ENCODE results near the gene RPH3AL. TPM values are rescaled to one million over a fixed set of nuclear protein-coding genes. Genes with fewer than 3 reads are reported as not detected.
"Not testable (repeated sequence)": the region's sequence is repeated elsewhere in the genome, so short reads cannot be mapped to it uniquely, and the experiment has no call there.

The RPH3AL gene
- total and polyA plus RNA-seq, 3 donors from 2014 or later, result 4.4 to 13.5 (median 6.5) TPM

DNA sequence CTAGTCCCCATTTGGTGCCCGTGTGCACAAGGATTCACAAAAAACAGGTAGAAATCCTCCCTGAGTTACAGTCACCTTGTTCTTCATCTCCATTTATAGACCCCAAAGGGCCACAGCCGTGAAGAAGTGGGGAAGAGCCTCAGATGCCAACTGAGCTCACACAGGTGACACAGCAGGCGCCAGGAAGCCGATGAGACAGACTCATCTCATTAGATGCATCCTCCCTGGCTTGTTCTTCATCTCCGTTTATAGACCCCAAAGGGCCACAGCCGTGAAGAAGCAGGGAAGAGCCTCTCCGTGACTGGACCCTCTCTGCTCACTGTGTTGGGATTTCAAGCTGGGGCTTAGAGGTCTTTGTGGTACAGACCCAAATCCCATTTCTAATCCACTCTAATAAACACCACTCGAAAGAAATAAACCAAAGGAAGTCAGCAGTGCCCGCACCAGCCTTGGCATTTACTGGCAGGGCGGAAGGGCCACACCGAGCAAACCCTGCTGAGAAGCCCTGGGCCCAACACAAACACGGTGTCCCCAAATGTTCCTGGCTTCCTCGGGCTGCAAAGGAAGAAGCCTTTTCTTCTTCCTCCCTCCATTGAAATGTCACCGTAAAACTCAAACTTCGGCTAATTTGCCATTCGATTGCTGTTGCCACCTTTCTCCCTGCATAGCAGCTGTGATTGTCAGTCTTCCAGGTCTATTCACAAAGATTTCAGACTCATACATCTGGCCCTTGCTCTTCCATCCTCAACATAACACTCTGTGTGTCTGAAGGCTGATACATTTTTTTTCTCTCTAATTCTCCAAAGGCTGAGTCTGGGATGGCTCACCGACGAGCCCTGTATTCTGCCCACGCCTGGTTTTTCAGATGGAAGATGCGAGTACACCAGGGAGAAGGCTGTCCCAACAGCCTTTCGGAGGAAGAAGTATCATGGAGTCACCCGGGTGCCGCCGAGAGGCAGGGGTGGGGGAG is 126.2 kb downstream of the RPH3AL start:
- H3K27ac ChIP-seq, result no peak overlapping the region
- no peak overlapping the region for H3K4me3 ChIP-seq
- 89 to 92% methylated on average over 22 to 24 of the region's 24 CpGs for WGBS, 2 donors
- H3K4me1 ChIP-seq, result no peaks in the 10 kb centered on the region
- H3K27me3 ChIP-seq, result no peaks in the 10 kb centered on the region
- intact Hi-C loops (cut with DNase I; ENCODE audit: low total_unique reads), result no loop called here
- H3K9me3 ChIP-seq, result no peaks in the 10 kb centered on the region
- TF ChIP-seq POLR2A (IDR thresholded peaks at IDR 0.05), result no peak
- TF ChIP-seq, protein P1, sequence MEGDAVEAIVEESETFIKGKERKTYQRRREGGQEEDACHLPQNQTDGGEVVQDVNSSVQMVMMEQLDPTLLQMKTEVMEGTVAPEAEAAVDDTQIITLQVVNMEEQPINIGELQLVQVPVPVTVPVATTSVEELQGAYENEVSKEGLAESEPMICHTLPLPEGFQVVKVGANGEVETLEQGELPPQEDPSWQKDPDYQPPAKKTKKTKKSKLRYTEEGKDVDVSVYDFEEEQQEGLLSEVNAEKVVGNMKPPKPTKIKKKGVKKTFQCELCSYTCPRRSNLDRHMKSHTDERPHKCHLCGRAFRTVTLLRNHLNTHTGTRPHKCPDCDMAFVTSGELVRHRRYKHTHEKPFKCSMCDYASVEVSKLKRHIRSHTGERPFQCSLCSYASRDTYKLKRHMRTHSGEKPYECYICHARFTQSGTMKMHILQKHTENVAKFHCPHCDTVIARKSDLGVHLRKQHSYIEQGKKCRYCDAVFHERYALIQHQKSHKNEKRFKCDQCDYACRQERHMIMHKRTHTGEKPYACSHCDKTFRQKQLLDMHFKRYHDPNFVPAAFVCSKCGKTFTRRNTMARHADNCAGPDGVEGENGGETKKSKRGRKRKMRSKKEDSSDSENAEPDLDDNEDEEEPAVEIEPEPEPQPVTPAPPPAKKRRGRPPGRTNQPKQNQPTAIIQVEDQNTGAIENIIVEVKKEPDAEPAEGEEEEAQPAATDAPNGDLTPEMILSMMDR (IDR thresholded peaks at IDR 0.05), result no peak
- H3K36me3 ChIP-seq (ENCODE audit: low read depth, missing control alignments), result no peaks in the 10 kb centered on the region
- DNase-seq, result no peak

DNA sequence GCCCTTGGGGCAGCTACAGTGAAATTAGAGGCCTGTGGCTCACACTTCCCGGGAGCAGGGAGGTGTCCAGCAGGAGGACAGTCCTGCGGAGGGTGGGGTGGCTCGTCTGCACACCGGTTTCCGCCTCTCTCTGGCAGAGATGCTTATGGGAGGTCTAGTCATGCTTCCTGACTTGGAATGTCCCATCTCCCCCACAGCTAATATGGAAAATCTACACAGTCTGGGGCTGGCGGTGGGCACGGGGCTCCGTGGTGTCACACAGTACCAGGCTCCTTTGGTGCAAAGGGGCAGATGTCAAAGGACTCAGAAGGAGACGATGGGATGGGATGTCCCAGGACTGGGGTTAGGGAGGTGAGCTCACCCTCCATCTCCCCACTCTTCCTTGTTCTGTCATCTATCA is 127.1 kb downstream of the RPH3AL start:
- no peak for DNase-seq
- TF ChIP-seq POLR2A (IDR thresholded peaks at IDR 0.05), result no peak
- TF ChIP-seq, protein P1 (IDR thresholded peaks at IDR 0.05), result no peak
- no peaks in the 10 kb centered on the region for H3K36me3 ChIP-seq (ENCODE audit: low read depth, missing control alignments)
- H3K4me3 ChIP-seq, result no peak overlapping the region
- intact Hi-C loops (cut with DNase I; ENCODE audit: low total_unique reads), result no loop called here
- no peaks in the 10 kb centered on the region for H3K9me3 ChIP-seq
- WGBS, 2 donors, result 90 to 96% methylated on average over 9 of the region's 9 CpGs
- no peak overlapping the region for H3K27ac ChIP-seq
- H3K27me3 ChIP-seq, result no peaks in the 10 kb centered on the region
- H3K4me1 ChIP-seq, result no peaks in the 10 kb centered on the region

DNA sequence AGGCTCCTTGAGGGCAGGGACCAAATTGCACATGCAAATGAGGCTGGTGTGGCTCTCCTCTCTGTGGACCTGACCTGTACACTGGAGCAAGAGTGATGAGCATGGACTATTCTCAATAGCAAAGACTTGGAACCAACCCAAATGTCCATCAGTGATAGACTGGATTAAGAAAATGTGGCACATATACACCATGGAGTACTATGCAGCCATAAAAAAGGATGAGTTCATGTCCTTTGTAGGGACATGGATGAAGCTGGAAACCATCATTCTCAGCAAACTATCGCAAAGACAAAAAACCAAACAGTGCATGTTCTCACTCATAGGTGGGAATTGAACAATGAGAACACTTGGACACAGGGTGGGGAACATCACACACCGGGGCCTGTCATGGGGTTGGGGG is 128.0 kb downstream of the RPH3AL start:
- H3K27ac ChIP-seq; H3K36me3 ChIP-seq (ENCODE audit: low read depth, missing control alignments); DNase-seq; intact Hi-C loops (cut with DNase I; ENCODE audit: low total_unique reads); H3K9me3 ChIP-seq; H3K4me1 ChIP-seq; H3K27me3 ChIP-seq; H3K4me3 ChIP-seq: not testable (repeated sequence)
- WGBS, 2 donors, result 97 to 100% methylated on average over 2 of the region's 2 CpGs

DNA sequence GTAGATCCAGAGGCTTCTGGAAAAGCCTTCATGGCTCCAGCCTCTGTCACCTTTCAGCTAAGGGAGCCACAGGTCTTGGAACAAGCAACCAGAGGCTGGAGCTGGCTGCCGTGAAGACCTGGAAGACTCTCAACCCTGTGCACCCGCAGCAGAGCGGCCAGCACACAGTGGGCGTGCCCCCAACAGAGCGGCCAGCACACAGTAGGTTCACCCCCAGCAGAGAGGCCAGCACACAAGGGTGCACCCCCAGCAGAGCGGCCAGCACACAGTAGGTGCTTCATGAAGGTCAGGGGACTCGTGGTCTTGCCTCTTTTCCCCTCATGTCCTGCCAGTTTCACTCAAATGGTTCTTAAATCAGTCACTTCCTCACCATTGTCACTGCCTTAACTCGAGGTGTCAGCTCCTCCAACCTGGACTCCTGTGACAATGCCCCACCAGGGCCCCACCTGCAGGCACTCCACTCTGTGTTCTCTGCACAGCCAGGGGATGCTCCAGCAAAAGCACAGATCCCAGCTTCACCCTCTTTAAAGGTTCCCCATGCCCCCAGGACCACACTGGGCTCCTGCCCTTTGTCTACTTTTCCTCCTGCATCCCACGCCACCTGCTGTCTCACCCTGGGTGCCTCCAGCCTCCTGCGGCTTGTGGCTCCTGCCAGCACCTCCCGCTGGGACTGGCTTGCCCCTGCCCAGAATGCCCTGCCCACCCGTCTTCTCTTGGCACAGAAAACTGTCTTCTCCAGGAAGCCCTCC is 128.7 kb downstream of the RPH3AL start:
- H3K4me3 ChIP-seq, result no peak overlapping the region
- no peak for DNase-seq
- intact Hi-C loops (cut with DNase I; ENCODE audit: low total_unique reads), result no loop called here
- H3K27ac ChIP-seq, result no peak overlapping the region
- no peaks in the 10 kb centered on the region for H3K36me3 ChIP-seq (ENCODE audit: low read depth, missing control alignments)
- no peaks in the 10 kb centered on the region for H3K9me3 ChIP-seq
- 80 to 85% methylated on average over 9 to 12 of the region's 12 CpGs for WGBS, 2 donors
- no peaks in the 10 kb centered on the region for H3K4me1 ChIP-seq
- no peaks in the 10 kb centered on the region for H3K27me3 ChIP-seq
- no peak for TF ChIP-seq POLR2A (IDR thresholded peaks at IDR 0.05)
- TF ChIP-seq, protein P1 (IDR thresholded peaks at IDR 0.05), result no peak

DNA sequence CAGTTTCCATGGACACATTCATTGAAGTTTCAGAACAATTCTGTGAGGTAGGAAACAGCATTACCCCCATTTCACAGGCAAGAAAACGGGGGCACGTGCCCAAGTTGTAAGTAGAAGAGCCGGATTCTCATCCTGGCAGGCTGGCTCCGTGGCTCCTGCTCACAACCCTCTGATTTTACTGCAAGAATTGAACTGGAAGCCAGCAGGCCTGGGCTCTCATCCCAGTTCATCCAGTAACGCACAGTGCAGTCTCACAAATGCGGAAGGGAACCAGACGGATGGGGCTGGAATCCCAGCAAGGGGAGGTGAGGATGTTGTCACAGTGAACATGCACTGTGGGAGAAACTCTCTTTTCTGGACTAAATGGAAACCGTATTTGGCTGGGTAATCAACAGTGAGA is 130.4 kb downstream of the RPH3AL start:
- no peak overlapping the region for H3K4me3 ChIP-seq
- TF ChIP-seq, protein P1 (IDR thresholded peaks at IDR 0.05), result no peak
- TF ChIP-seq POLR2A (IDR thresholded peaks at IDR 0.05), result no peak
- H3K27me3 ChIP-seq, result no peaks in the 10 kb centered on the region
- no peak overlapping the region for H3K27ac ChIP-seq
- DNase-seq, result no peak
- intact Hi-C loops (cut with DNase I; ENCODE audit: low total_unique reads), result no loop called here
- H3K9me3 ChIP-seq, result no peaks in the 10 kb centered on the region
- no peaks in the 10 kb centered on the region for H3K36me3 ChIP-seq (ENCODE audit: low read depth, missing control alignments)
- no peaks in the 10 kb centered on the region for H3K4me1 ChIP-seq
- WGBS, 2 donors, result 60 to 82% methylated on average over 8 of the region's 8 CpGs

All from testis (tissue), 3 donors.